ENCODE measurements around the gene CDH5. TPM values are rescaled to one million over a fixed set of nuclear protein-coding genes. Genes with fewer than 3 reads are reported as not detected.
"Not testable (repeated sequence)": the region's sequence is repeated elsewhere in the genome, so short reads cannot be mapped to it uniquely, and the experiment has no call there.

CDH5 gene
- total RNA-seq, 4 donors from 2014 or later: 10.2 to 28.3 (median 14.0) TPM

DNA sequence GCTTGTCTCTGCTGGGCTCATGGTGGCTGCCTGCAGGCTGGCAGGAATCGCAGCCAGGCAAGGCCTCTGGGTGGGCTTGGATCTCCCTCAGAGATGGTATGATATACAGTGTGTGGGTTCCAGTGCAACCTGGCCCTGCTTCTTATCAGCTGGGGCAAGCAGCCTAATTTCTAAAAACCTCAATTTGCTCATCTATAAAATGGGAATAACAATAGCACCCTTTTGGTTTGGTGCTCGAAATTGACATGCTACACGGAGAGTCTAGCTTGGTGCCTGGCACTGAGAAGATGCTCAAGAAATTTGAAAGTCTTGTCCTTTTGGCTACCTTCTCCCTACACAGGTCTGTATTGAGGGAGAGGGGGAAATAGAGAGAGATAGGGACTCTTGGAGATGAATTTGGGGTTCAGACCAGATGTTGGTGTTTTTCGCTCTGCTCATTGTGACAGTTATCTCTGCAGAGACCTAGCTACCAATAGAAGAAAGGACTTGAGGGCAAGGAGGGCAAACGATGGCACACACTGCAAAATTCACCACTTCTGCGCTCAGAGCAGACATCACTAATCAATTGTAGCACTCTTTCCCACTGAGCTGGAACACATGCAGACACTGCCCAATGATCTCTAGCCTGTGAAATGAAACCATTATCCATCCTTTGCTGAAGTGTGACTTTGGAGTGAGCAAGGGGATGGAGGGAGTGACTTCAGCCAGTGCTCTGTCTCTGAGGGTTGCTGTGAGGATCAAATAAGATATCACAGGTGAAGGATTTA, 76.2 kb downstream of the CDH5 start:
- WGBS, 2 donors: 75 to 77% methylated on average over 6 of the region's 6 CpGs
- intact Hi-C loops (cut with DNase I; ENCODE audit: low total_unique reads): no loop called here
- H3K4me3 ChIP-seq (ENCODE audit: low read depth, poor library complexity, severe bottlenecking): no peak overlapping the region
- no peak for TF ChIP-seq POLR2A (IDR thresholded peaks at IDR 0.05)
- peak in 1 of 2 donors; percentile 40 for DNase-seq (ENCODE audit: low spot score in 2 of 2)

DNA sequence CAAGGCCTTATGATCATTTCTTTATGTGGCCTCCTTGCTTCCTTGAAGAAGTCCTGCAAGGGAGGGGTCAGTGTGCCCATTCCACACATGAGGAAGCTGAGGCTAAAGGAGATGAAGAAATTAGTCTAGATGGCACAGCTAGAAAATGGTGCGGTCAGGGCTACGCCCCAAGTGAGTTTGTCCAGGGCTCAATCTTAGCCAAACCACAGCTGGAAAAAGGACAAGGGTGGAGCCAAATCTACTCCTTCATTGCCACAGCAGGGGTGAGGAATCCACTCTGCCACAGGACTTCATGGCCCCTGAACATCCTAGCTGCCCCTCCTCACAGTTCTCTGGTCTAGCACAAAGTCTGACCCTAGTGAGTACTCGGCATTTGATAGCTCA, 76.8 kb downstream of the CDH5 start:
- no peak overlapping the region for H3K4me3 ChIP-seq (ENCODE audit: low read depth, poor library complexity, severe bottlenecking)
- TF ChIP-seq, protein P1, sequence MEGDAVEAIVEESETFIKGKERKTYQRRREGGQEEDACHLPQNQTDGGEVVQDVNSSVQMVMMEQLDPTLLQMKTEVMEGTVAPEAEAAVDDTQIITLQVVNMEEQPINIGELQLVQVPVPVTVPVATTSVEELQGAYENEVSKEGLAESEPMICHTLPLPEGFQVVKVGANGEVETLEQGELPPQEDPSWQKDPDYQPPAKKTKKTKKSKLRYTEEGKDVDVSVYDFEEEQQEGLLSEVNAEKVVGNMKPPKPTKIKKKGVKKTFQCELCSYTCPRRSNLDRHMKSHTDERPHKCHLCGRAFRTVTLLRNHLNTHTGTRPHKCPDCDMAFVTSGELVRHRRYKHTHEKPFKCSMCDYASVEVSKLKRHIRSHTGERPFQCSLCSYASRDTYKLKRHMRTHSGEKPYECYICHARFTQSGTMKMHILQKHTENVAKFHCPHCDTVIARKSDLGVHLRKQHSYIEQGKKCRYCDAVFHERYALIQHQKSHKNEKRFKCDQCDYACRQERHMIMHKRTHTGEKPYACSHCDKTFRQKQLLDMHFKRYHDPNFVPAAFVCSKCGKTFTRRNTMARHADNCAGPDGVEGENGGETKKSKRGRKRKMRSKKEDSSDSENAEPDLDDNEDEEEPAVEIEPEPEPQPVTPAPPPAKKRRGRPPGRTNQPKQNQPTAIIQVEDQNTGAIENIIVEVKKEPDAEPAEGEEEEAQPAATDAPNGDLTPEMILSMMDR (IDR thresholded peaks at IDR 0.05): no peak
- no peak for TF ChIP-seq POLR2A (IDR thresholded peaks at IDR 0.05)
- peak in 1 of 2 donors; percentile 20 for DNase-seq (ENCODE audit: low spot score in 2 of 2)
- intact Hi-C loops (cut with DNase I; ENCODE audit: low total_unique reads): no loop called here
- 65 to 82% methylated on average over 3 of the region's 3 CpGs for WGBS, 2 donors

GRCh38 chr16:66444049-66444481, 77.6 kb downstream of the CDH5 start:
- H3K4me3 ChIP-seq (ENCODE audit: low read depth, poor library complexity, severe bottlenecking): no peak overlapping the region
- intact Hi-C loops (cut with DNase I; ENCODE audit: low total_unique reads): no loop called here
- WGBS, 2 donors: 75 to 92% methylated on average over 3 of the region's 3 CpGs
- peak in 1 of 2 donors; percentile 76 for DNase-seq (ENCODE audit: low spot score in 2 of 2)
- no peak for TF ChIP-seq POLR2A (IDR thresholded peaks at IDR 0.05)
- TF ChIP-seq, protein P1 (IDR thresholded peaks at IDR 0.05): no peak

DNA sequence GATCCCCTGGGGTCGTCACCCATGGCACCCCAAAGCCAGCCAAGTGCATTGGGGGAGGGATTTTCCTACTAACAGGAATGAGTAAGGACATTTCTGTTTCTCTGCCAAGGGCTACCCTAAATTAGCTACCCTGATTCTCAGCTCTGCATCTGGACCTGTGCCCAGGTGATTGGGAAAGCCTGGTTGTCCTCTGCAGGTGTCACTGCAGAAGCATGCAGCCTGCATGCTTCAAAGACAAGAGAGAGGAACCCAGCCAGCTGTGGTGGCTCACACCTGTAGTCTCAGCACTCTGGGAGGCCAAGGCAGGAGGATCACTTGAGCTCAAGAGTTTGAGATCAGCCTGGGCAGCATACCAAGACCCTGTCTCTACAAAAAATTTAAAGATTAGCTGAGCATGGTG, 80.2 kb downstream of the CDH5 start:
- WGBS, 2 donors: 79 to 100% methylated on average over 1 of the region's 1 CpG
- intact Hi-C loops (cut with DNase I; ENCODE audit: low total_unique reads): no loop called here
- H3K4me3 ChIP-seq (ENCODE audit: low read depth, poor library complexity, severe bottlenecking): no peak overlapping the region
- TF ChIP-seq POLR2A (IDR thresholded peaks at IDR 0.05): no peak
- TF ChIP-seq, protein P1 (IDR thresholded peaks at IDR 0.05): no peak
- DNase-seq (ENCODE audit: low spot score in 2 of 2): peak in 1 of 2 donors; percentile 64

DNA sequence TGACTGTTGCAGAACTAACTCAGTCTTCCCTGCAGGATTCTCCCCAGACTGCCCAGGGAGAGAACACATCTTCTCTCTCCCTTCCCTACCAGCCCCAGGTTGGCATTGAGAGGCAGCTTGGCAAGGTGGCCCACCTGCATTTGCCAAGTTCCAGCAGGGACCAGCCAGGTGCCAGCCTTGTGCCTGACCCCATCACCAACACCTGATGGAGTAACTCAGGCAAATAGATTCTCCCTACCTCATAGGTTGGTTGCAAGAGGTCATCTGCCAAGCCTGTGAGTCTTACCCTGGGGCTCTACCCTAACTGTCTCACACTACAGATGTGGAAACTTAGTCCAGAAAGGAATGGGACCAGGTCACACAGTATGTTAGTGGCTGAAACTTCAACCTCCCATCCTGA, 81.0 kb downstream of the CDH5 start:
- no peak overlapping the region for H3K4me3 ChIP-seq (ENCODE audit: low read depth, poor library complexity, severe bottlenecking)
- intact Hi-C loops (cut with DNase I; ENCODE audit: low total_unique reads): no loop called here
- peak in 1 of 2 donors; percentile 79 for DNase-seq (ENCODE audit: low spot score in 2 of 2)
- no peak for TF ChIP-seq POLR2A (IDR thresholded peaks at IDR 0.05)
- TF ChIP-seq, protein P1 (IDR thresholded peaks at IDR 0.05): no peak

- DNase-seq (ENCODE audit: low spot score in 2 of 2): peak in 1 of 2 donors; percentile 45
- TF ChIP-seq, protein P1 (IDR thresholded peaks at IDR 0.05): no peak
- no peak for TF ChIP-seq POLR2A (IDR thresholded peaks at IDR 0.05)
- WGBS, 2 donors: 82 to 87% methylated on average over 3 of the region's 3 CpGs
- H3K4me3 ChIP-seq (ENCODE audit: low read depth, poor library complexity, severe bottlenecking): no peak overlapping the region
- intact Hi-C loops (cut with DNase I; ENCODE audit: low total_unique reads): no loop called here
These were observed 85.1 kb downstream of the CDH5 start for GRCh38 chr16:66451548-66451947.

- WGBS, 2 donors: 96 to 100% methylated on average over 1 of the region's 1 CpG
- DNase-seq (ENCODE audit: low spot score in 2 of 2); H3K4me3 ChIP-seq (ENCODE audit: low read depth, poor library complexity, severe bottlenecking); intact Hi-C loops (cut with DNase I; ENCODE audit: low total_unique reads): not testable (repeated sequence)
These were observed 86.7 kb downstream of the CDH5 start for GRCh38 chr16:66453230-66453629.
